Hematopoietic multipotent progenitor cell treated with erythropoietin and hydrocortisone succinate and interleukin-3 and kit ligand, for 8 days (in vitro differentiated cells): ENCODE results near the gene C22orf39.
A peak's percentile ranks its signal among the peaks of the same experiment; 100 is the strongest.

Source experiments
- DNase-seq: peaks from one replicate; pipeline ENCODE4 v3.0.0-alpha.2; 2015

The C22orf39 gene

GRCh38 chr22:19424186-19424500 lies 23.4 kb downstream of the C22orf39 start:
- DNase-seq = no peak

GRCh38 chr22:19422440-19423301 lies 24.8 kb downstream of the C22orf39 start:
- no peak for DNase-seq

- DNase-seq = no peak
Observed at GRCh38 chr22:19420321-19420720, 27.2 kb downstream of the C22orf39 start.

- peak; percentile 94 for DNase-seq
Observed at GRCh38 chr22:19419464-19420178, 27.9 kb downstream of the C22orf39 start.

GRCh38 chr22:19419086-19419463 lies 28.4 kb downstream of the C22orf39 start:
- DNase-seq = peak; percentile 89

GRCh38 chr22:19412923-19413322 lies 34.6 kb downstream of the C22orf39 start:
- DNase-seq = no peak

GRCh38 chr22:19412478-19412877 lies 35.0 kb downstream of the C22orf39 start:
- no peak for DNase-seq

- no peak for DNase-seq
Observed at GRCh38 chr22:19411690-19412045, 35.8 kb downstream of the C22orf39 start.

GRCh38 chr22:19410941-19411689 lies 36.4 kb downstream of the C22orf39 start:
- DNase-seq = no peak

GRCh38 chr22:19407649-19408606 lies 39.6 kb downstream of the C22orf39 start:
- peak; percentile 88 for DNase-seq

GRCh38 chr22:19406846-19407245 lies 40.7 kb downstream of the C22orf39 start:
- no peak for DNase-seq

- no peak for DNase-seq
Observed at GRCh38 chr22:19406281-19406811, 41.2 kb downstream of the C22orf39 start.

- no peak for DNase-seq
Observed at GRCh38 chr22:19405652-19406051, 41.9 kb downstream of the C22orf39 start.

- no peak for DNase-seq
Observed at GRCh38 chr22:19405133-19405532, 42.4 kb downstream of the C22orf39 start.

- DNase-seq = no peak
Observed at GRCh38 chr22:19404676-19405075, 42.8 kb downstream of the C22orf39 start.

- no peak for DNase-seq
Observed at GRCh38 chr22:19402642-19403191, 44.8 kb downstream of the C22orf39 start.

GRCh38 chr22:19401483-19401882 lies 46.0 kb downstream of the C22orf39 start:
- DNase-seq = no peak

- no peak for DNase-seq
Observed at GRCh38 chr22:19400881-19401280, 46.6 kb downstream of the C22orf39 start.

- DNase-seq = peak; percentile 50
Observed at GRCh38 chr22:19398652-19399051, 48.9 kb downstream of the C22orf39 start.

- peak; percentile 97 for DNase-seq
Observed at GRCh38 chr22:19398206-19398605, 49.3 kb downstream of the C22orf39 start.

- peak; percentile 55 for DNase-seq
Observed at GRCh38 chr22:19397734-19398104, 49.8 kb downstream of the C22orf39 start.
